Measurements from ENCODE around the gene BLACAT1.

DNA sequence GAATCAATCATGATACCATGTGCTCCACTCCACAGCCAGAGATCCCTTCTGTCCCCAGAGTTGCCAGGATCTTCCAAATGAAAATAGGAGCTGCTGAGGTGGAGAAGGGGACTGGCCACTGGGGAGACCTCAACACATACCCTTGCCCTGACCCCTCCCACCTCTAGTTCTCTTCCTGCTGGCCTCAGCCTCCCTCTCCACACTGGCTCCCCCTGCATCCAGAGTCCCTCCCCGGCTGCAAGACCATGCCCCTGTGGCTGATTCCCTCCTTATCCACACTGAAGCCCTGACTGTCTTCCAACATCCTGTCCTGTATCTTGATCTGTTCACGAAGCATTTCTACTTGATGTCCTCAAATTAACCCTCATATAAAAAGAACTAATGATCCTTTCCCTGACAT, 27.5 kb upstream of the BLACAT1 start:
- TF ChIP-seq, protein P1, sequence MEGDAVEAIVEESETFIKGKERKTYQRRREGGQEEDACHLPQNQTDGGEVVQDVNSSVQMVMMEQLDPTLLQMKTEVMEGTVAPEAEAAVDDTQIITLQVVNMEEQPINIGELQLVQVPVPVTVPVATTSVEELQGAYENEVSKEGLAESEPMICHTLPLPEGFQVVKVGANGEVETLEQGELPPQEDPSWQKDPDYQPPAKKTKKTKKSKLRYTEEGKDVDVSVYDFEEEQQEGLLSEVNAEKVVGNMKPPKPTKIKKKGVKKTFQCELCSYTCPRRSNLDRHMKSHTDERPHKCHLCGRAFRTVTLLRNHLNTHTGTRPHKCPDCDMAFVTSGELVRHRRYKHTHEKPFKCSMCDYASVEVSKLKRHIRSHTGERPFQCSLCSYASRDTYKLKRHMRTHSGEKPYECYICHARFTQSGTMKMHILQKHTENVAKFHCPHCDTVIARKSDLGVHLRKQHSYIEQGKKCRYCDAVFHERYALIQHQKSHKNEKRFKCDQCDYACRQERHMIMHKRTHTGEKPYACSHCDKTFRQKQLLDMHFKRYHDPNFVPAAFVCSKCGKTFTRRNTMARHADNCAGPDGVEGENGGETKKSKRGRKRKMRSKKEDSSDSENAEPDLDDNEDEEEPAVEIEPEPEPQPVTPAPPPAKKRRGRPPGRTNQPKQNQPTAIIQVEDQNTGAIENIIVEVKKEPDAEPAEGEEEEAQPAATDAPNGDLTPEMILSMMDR (conservative IDR thresholded peaks at IDR 0.05; ENCODE audit: low read depth, low read length) = no peak
- TF ChIP-seq POLR2A (IDR thresholded peaks at IDR 0.05; ENCODE audit: low read depth, low read length) = no peak

Data from IMR-90 (cell line).